ENCODE measurements around the gene SCGB1C1. TPM values are rescaled to one million over a fixed set of nuclear protein-coding genes. Genes with fewer than 3 reads are reported as not detected.

SCGB1C1 gene
- total and polyA plus RNA-seq, 9 of the 15 experiments (the other 6 are each of a cell fraction or from before 2014, with no cell fraction given): not detected

- TF ChIP-seq FOXP4 (CRISPR knock-in tag; IDR thresholded peaks at IDR 0.05; ENCODE audit: borderline replicate concordance): 0 out of 2 replicates have a peak, but pooled peaks have one; percentile 24
- no peak for TF ChIP-seq BRF2 (IDR thresholded peaks at IDR 0.05; ENCODE audit: borderline replicate concordance, insufficient read depth, insufficient read length)
- TF ChIP-seq ZNF124 (CRISPR knock-in tag; IDR thresholded peaks at IDR 0.05): no peak
- no peak for TF ChIP-seq ZMIZ1 (IDR thresholded peaks at IDR 0.05; ENCODE audit: low read depth in 2 of 2, low read length in 2 of 2)
- no peak; the same call in 1 of the 2 replicates for TF ChIP-seq ZBTB43 (CRISPR knock-in tag; IDR thresholded peaks at IDR 0.05)
- no peak for TF ChIP-seq CUX1 (CRISPR knock-in tag; IDR thresholded peaks at IDR 0.05)
- no peak for TF ChIP-seq ZBTB8A (IDR thresholded peaks at IDR 0.05; ENCODE audit: partially characterized antibody)
- no peak for TF ChIP-seq RFX7 (CRISPR knock-in tag; IDR thresholded peaks at IDR 0.05)
- TF ChIP-seq ZNF507 (tag; conservative IDR thresholded peaks at IDR 0.05): no peak
- TF ChIP-seq TOE1 (IDR thresholded peaks at IDR 0.05; ENCODE audit: borderline replicate concordance): no peak
- TF ChIP-seq TOE1 (CRISPR knock-in tag; IDR thresholded peaks at IDR 0.05; ENCODE audit: borderline replicate concordance, low read depth): no peak
Observed at GRCh38 chr11:206526-207207, 13.8 kb downstream of the SCGB1C1 start (continued).

All from K562 (cell line).